ENCODE results near the gene ZNF483.

GRCh38 chr9:111605041-111605559 is 80.1 kb downstream of the ZNF483 start:
- TF ChIP-seq POLR2A (IDR thresholded peaks at IDR 0.05) = no peak
- no peak for TF ChIP-seq CTCF (IDR thresholded peaks at IDR 0.05)
